Measurements from ENCODE around the gene DTNA. TPM values are rescaled to one million over a fixed set of nuclear protein-coding genes. Genes with fewer than 3 reads are reported as not detected.

DTNA gene
- total RNA-seq, 1 experiment from 2014 or later = not detected

DNA sequence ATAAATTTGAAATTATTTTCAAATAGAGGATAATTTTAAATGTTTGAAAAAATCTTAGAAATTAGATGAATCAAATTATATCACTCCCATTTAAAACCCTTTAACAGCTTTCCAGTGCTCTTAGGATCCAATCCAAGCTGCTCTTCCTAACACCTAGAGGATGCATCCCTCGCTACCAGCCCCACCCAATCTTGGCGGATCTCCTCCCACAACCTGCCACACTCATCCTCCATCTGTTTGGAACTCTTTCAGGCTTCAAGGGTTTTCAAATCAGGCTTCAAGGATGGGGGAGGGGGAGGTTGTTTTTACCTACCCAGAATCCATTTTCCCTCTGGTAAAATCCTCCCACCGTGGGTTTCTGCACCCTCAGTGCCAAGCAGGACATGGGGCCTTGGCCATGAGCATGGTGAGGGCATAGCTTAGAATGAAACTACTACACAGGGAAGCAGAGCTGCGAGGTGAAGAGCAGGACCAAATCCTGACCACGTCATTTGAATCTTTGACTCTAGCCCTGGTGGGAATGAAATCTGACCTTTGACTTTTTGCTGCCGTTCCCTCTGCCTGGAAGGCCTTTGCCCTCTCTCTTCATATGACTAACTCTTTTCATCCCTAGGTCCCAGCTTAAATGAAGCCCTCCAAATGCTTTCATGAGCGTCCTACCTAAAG lies 218.1 kb downstream of the DTNA start:
- TF ChIP-seq, protein P1, sequence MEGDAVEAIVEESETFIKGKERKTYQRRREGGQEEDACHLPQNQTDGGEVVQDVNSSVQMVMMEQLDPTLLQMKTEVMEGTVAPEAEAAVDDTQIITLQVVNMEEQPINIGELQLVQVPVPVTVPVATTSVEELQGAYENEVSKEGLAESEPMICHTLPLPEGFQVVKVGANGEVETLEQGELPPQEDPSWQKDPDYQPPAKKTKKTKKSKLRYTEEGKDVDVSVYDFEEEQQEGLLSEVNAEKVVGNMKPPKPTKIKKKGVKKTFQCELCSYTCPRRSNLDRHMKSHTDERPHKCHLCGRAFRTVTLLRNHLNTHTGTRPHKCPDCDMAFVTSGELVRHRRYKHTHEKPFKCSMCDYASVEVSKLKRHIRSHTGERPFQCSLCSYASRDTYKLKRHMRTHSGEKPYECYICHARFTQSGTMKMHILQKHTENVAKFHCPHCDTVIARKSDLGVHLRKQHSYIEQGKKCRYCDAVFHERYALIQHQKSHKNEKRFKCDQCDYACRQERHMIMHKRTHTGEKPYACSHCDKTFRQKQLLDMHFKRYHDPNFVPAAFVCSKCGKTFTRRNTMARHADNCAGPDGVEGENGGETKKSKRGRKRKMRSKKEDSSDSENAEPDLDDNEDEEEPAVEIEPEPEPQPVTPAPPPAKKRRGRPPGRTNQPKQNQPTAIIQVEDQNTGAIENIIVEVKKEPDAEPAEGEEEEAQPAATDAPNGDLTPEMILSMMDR (IDR thresholded peaks at IDR 0.05; ENCODE audit: unreplicated experiment) = no peak
- Mint-ChIP-seq H3K27me3 (ENCODE audit: insufficient read depth, unreplicated experiment) (no peaks in the 10 kb centered on the region), H3K9me3 (ENCODE audit: unreplicated experiment) (no peaks in the 10 kb centered on the region), H3K4me3 (ENCODE audit: unreplicated experiment) (no peak overlapping the region), H3K4me1 (ENCODE audit: insufficient read depth, unreplicated experiment) (peaks cover 8% of the 10 kb centered on the region), H3K27ac (ENCODE audit: low read depth, unreplicated experiment) (no peak overlapping the region), H3K36me3 (ENCODE audit: insufficient read depth, unreplicated experiment) (no peaks in the 10 kb centered on the region)
- POLR2A ChIA-PET = no interaction called here
- intact Hi-C loops (cut with micrococcal nuclease) = no loop called here
- BruUV-seq (replicated peaks) = no TSS peak
- no peak for DNase-seq (ENCODE audit: unreplicated experiment)
- CTCF ChIA-PET = no interaction called here

DNA sequence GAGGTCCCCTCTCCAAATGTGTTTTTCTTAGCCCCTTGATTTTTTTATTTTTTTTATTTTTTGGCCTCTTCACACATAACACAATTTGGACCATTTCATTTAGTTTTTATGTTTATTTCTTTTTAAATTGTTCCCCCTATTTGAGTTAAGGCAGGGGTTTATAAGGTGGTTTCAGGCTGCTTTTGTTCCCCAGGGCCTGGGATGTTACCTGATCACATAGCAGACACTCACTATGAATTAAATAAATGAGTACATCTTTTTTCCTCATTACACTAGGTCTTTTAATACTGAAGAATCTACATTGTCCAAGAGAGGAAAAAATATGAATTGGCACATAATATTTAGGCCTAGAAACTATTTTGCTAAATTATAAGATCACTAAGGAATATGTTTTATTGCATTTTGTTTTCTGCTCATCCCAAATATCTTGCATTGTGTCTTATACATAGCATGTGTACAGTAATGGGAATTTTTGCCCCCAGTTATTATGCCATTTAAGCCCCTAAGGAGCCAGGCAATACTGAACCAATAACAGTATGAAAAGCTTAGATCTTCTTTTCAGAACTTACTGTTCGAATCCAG lies 218.7 kb downstream of the DTNA start:
- Mint-ChIP-seq H3K27me3 (ENCODE audit: insufficient read depth, unreplicated experiment) (no peaks in the 10 kb centered on the region), H3K4me1 (ENCODE audit: insufficient read depth, unreplicated experiment) (peaks cover 8% of the 10 kb centered on the region), H3K36me3 (ENCODE audit: insufficient read depth, unreplicated experiment) (no peaks in the 10 kb centered on the region), H3K27ac (ENCODE audit: low read depth, unreplicated experiment) (no peak overlapping the region), H3K4me3 (ENCODE audit: unreplicated experiment) (no peak overlapping the region), H3K9me3 (ENCODE audit: unreplicated experiment) (no peaks in the 10 kb centered on the region)
- POLR2A ChIA-PET = no interaction called here
- CTCF ChIA-PET = interaction anchor here (0.7 to 0.8 kb wide), 3 partner anchors 15 to 63 kb away, joined by 3 read pairs; no protein-coding TSS in a partner anchor
- intact Hi-C loops (cut with micrococcal nuclease) = no loop called here
- DNase-seq (ENCODE audit: unreplicated experiment) = no peak
- BruUV-seq (replicated peaks) = no TSS peak
- TF ChIP-seq, protein P1 (IDR thresholded peaks at IDR 0.05; ENCODE audit: unreplicated experiment) = no peak

DNA sequence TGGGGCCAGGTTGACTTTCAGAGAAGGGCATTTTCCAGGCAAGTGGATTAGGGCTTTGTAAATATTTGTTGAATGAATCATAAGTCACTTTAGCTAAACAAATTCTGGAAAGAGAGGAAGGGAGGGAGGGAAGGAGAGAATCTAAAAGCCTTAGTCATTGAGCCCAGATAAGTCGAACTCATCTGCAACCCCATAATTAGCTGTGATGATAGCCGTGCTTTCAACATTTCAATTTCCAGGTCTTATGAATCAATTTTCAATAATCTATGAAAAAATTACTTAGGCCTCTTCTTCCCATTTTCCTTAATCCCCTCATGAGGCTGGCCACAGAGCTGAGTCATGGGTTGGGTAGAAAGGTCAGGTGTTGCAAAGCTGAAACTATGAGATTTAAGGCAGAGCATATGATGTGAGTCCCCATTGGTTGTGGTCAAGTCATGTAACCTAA lies 219.3 kb downstream of the DTNA start:
- no peaks in the 10 kb centered on the region for H3K27me3 Mint-ChIP-seq (ENCODE audit: insufficient read depth, unreplicated experiment)
- ChIA-PET POLR2A (interaction anchor here (0.7 kb wide), 1 partner anchor 51 kb away, joined by 3 read pairs; no protein-coding TSS in a partner anchor), CTCF (interaction anchor here (0.7 to 0.8 kb wide), 3 partner anchors 14 to 63 kb away, joined by 3 read pairs; no protein-coding TSS in a partner anchor)
- peaks cover 8% of the 10 kb centered on the region for H3K4me1 Mint-ChIP-seq (ENCODE audit: insufficient read depth, unreplicated experiment)
- no peak overlapping the region for H3K4me3 Mint-ChIP-seq (ENCODE audit: unreplicated experiment)
- no peaks in the 10 kb centered on the region for H3K9me3 Mint-ChIP-seq (ENCODE audit: unreplicated experiment)
- TF ChIP-seq, protein P1 (IDR thresholded peaks at IDR 0.05; ENCODE audit: unreplicated experiment) = no peak
- no TSS peak for BruUV-seq (replicated peaks)
- H3K36me3 Mint-ChIP-seq (ENCODE audit: insufficient read depth, unreplicated experiment) = no peaks in the 10 kb centered on the region
- intact Hi-C loops (cut with micrococcal nuclease) = no loop called here
- peak; percentile 56 for DNase-seq (ENCODE audit: unreplicated experiment)
- H3K27ac Mint-ChIP-seq (ENCODE audit: low read depth, unreplicated experiment) = no peak overlapping the region

DNA sequence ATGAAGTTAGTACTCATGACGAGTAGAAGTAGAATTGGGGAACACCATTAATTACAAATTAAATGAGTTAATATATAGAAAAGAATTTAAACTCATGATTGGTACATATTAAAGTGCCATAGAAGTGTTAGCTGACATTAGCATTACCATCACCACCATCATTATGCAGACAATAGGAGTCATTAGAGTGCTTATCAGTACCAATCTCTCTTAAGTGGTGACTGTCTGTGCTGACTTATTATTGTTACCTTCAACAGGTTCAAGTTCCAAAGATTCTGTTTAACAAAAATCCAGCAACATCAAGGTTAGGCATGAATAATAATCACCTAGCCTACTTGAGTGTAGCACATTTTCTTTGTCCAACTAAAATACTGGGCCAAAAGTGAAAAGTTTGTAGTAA lies 222.3 kb downstream of the DTNA start:
- Mint-ChIP-seq H3K27ac (ENCODE audit: low read depth, unreplicated experiment) (no peak overlapping the region), H3K4me1 (ENCODE audit: insufficient read depth, unreplicated experiment) (peaks cover 8% of the 10 kb centered on the region), H3K27me3 (ENCODE audit: insufficient read depth, unreplicated experiment) (peaks cover 6% of the 10 kb centered on the region), H3K36me3 (ENCODE audit: insufficient read depth, unreplicated experiment) (peaks cover under 1% of the 10 kb centered on the region), H3K4me3 (ENCODE audit: unreplicated experiment) (no peak overlapping the region), H3K9me3 (ENCODE audit: unreplicated experiment) (no peaks in the 10 kb centered on the region)
- CTCF ChIA-PET = interaction anchor here (0.7 to 2.1 kb wide), 5 partner anchors 23 to 212 kb away, joined by 3 to 6 read pairs (median 3); no protein-coding TSS in a partner anchor
- BruUV-seq (replicated peaks) = no TSS peak
- TF ChIP-seq, protein P1 (IDR thresholded peaks at IDR 0.05; ENCODE audit: unreplicated experiment) = no peak
- DNase-seq (ENCODE audit: unreplicated experiment) = no peak
- POLR2A ChIA-PET = no interaction called here
- intact Hi-C loops (cut with micrococcal nuclease) = loop anchor here (5.0 kb wide), 1 partner anchor 45 kb away; no protein-coding TSS in a partner anchor
